PC-9 (cell line): ENCODE measurements around the gene ASIC5. TPM values are rescaled to one million over a fixed set of nuclear protein-coding genes. Genes with fewer than 3 reads are reported as not detected.
"Not testable (repeated sequence)": the region's sequence is repeated elsewhere in the genome, so short reads cannot be mapped to it uniquely, and the experiment has no call there.

ENCODE experiments used
- BruUV-seq: library from RNA; stranded (reverse); fragments of 400-500 nt; replicated peaks from 2 replicates; lab custom pipeline; 2021; lab: Mats Ljungman, UMichigan
- CTCF ChIA-PET: fragments of 300-600 bp; sonication (Branson Sonifier 250); formaldehyde crosslinking; loops from one replicate; lab custom pipeline; 2022; ENCODE audit warnings: antibody characterized with exemption; lab: Charles Lee
- POLR2A ChIA-PET: fragments of 300-600 bp; sonication (Branson Sonifier 250); formaldehyde crosslinking; loops from one replicate; lab custom pipeline; 2022; ENCODE audit warnings: antibody characterized with exemption; ENCODE audit not compliant: unreplicated experiment; lab: Charles Lee
- DNase-seq, 2 experiments: peaks; one replicate each; pipeline versions ENCODE4 v3.0.0 to v3.0.0-alpha.2; 2015 to 2022; ENCODE audit warnings: mixed read lengths in 1 of 2
- H2AFZ ChIP-seq: fragments of 200-600 bp; sonication (generic); 2 replicates; pipeline ENCODE4 v1.8.1; 2017; ENCODE audit warnings: antibody characterized with exemption
- H3F3A ChIP-seq: fragments of 200-600 bp; sonication (generic); 2 replicates; pipeline ENCODE4 v1.8.1; 2017; ENCODE audit warnings: antibody characterized with exemption, mild to moderate bottlenecking, low read depth; ENCODE audit not compliant: insufficient read depth
- H3K27ac ChIP-seq: fragments of 200-600 bp; sonication (generic); 2 replicates; pipeline ENCODE4 v1.6.1; 2016; ENCODE audit warnings: mixed run types
- H3K27me3 ChIP-seq: fragments of 200-600 bp; sonication (generic); 2 replicates; pipeline ENCODE4 v1.6.1; 2016; ENCODE audit warnings: low read depth, mixed run types; ENCODE audit not compliant: insufficient read depth
- H3K36me3 ChIP-seq: fragments of 200-600 bp; sonication (generic); 2 replicates; pipeline ENCODE4 v1.6.1; 2016; ENCODE audit warnings: low read depth, mixed run types
- H3K4me1 ChIP-seq: fragments of 200-600 bp; sonication (generic); replicated peaks from 2 replicates; pipeline ENCODE4 v1.6.1; 2016; ENCODE audit warnings: mixed run types; ENCODE audit not compliant: insufficient read depth
- H3K4me2 ChIP-seq: fragments of 200-600 bp; sonication (generic); 2 replicates; pipeline ENCODE4 v1.6.1; 2017; ENCODE audit warnings: mixed run types
- H3K4me3 ChIP-seq: fragments of 200-600 bp; sonication (generic); 2 replicates; pipeline ENCODE4 v1.6.1; 2016; ENCODE audit warnings: mixed run types
- H3K79me2 ChIP-seq: fragments of 200-600 bp; sonication (generic); 2 replicates; pipeline ENCODE4 v1.6.1; 2017; ENCODE audit warnings: low read depth, mixed run types
- H3K9me2 ChIP-seq: fragments of 200-600 bp; sonication (generic); 2 replicates; pipeline ENCODE4 v1.8.1; 2017; ENCODE audit warnings: mild to moderate bottlenecking; ENCODE audit not compliant: insufficient read depth
- H3K9me3 ChIP-seq: fragments of 200-600 bp; sonication (generic); 2 replicates; pipeline ENCODE4 v1.8.1; 2016; ENCODE audit warnings: low read depth; ENCODE audit not compliant: insufficient read depth
- H4K20me1 ChIP-seq: fragments of 200-600 bp; sonication (generic); 2 replicates; pipeline ENCODE4 v1.8.1; 2017; ENCODE audit not compliant: insufficient read depth
- EZH2 ChIP-seq: fragments of 200-600 bp; sonication (generic); IDR thresholded peaks from 2 replicates; pipeline ENCODE4 v1.8.0; 2017; ENCODE audit warnings: antibody characterized with exemption, low read depth
- intact Hi-C: fragments of 100-400 bp; cut with micrococcal nuclease; formaldehyde crosslinking; loops from one replicate; pipeline ENCODE4 v1.10.0; 2022; ENCODE audit not compliant: unreplicated experiment
- total RNA-seq: library from RNA; stranded (reverse); gene quantifications from 2 replicates; pipeline ENCODE4 v1.2.3, GENCODE V29; 2021
- TF ChIP-seq, protein P1 (sequence below): fragments of 200-600 bp; sonication (generic); conservative IDR thresholded peaks from 2 replicates; pipeline ENCODE4 v1.6.1; 2017; ENCODE audit warnings: mixed run types, antibody characterized with exemption, mild to moderate bottlenecking, moderate library complexity

The ASIC5 gene
- total RNA-seq, 1 experiment from 2014 or later, result not detected

DNA sequence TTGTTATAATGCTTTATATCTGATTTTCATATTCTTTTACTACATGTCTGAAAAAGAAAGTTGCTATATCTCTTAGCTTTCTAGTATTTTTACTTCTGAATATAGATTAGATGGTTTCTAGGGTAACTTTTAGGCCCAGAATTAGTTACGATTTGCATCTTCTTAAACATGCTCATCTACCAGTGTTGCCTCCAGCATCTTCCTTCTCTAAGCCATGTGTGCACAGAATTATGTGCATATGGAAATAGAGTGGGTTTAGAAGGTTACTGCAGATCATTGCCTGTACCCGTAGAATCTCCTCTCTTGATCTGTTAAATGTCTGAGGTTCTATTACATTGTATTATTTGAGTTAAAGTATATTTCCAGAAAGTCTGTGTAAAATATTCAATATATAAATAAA is 34.9 kb upstream of the ASIC5 start:
- Histone ChIP-seq H3K36me3 (no peaks in the 10 kb centered on the region), H3K4me3 (no peak overlapping the region), H3F3A (no peaks in the 10 kb centered on the region), H3K4me2 (no peak overlapping the region), H3K27ac (no peak overlapping the region), H3K9me3 (no peaks in the 10 kb centered on the region), H3K4me1 (no peaks in the 10 kb centered on the region), H3K9me2 (no peaks in the 10 kb centered on the region), H2AFZ (no peak overlapping the region), H4K20me1 (no peaks in the 10 kb centered on the region), H3K79me2 (no peaks in the 10 kb centered on the region), H3K27me3 (no peaks in the 10 kb centered on the region)
- no peak for DNase-seq
- no TSS peak for BruUV-seq
- POLR2A ChIA-PET, result no interaction called here
- TF ChIP-seq, protein P1, sequence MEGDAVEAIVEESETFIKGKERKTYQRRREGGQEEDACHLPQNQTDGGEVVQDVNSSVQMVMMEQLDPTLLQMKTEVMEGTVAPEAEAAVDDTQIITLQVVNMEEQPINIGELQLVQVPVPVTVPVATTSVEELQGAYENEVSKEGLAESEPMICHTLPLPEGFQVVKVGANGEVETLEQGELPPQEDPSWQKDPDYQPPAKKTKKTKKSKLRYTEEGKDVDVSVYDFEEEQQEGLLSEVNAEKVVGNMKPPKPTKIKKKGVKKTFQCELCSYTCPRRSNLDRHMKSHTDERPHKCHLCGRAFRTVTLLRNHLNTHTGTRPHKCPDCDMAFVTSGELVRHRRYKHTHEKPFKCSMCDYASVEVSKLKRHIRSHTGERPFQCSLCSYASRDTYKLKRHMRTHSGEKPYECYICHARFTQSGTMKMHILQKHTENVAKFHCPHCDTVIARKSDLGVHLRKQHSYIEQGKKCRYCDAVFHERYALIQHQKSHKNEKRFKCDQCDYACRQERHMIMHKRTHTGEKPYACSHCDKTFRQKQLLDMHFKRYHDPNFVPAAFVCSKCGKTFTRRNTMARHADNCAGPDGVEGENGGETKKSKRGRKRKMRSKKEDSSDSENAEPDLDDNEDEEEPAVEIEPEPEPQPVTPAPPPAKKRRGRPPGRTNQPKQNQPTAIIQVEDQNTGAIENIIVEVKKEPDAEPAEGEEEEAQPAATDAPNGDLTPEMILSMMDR, result no peak
- TF ChIP-seq EZH2, result no peak
- CTCF ChIA-PET, result no interaction called here
- intact Hi-C loops, result no loop called here

DNA sequence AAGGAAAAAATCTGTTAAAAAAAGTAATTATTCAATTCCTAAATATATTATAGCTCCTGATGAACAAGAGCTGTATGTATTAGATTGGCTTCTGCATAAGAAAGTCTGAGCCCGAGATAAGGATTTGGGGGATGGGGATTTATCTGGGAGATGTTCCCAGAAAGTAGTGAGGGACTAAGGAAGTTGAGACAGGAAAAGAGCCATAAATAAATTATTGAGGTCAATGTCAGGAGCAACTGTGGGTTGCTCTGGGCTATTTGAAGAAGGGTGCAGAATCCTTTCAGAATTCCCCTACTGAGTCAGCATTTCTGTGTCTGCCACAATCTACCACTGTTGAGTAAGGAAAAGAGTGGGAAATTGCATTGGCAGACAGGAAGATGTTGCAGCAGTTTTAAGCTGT is 34.3 kb upstream of the ASIC5 start:
- intact Hi-C loops, result no loop called here
- Histone ChIP-seq H3K9me2 (no peaks in the 10 kb centered on the region), H3K27me3 (no peaks in the 10 kb centered on the region), H4K20me1 (no peaks in the 10 kb centered on the region), H3K4me3 (no peak overlapping the region), H2AFZ (no peak overlapping the region), H3F3A (no peaks in the 10 kb centered on the region), H3K79me2 (no peaks in the 10 kb centered on the region), H3K4me1 (no peaks in the 10 kb centered on the region), H3K36me3 (no peaks in the 10 kb centered on the region), H3K4me2 (no peak overlapping the region), H3K9me3 (no peaks in the 10 kb centered on the region), H3K27ac (no peak overlapping the region)
- ChIA-PET POLR2A (interaction anchor here (0.7 kb wide), 1 partner anchor 162 kb away, joined by 3 read pairs; no protein-coding TSS in a partner anchor), CTCF (no interaction called here)
- no TSS peak for BruUV-seq
- DNase-seq, result no peak
- no peak for TF ChIP-seq EZH2
- TF ChIP-seq, protein P1, result no peak

DNA sequence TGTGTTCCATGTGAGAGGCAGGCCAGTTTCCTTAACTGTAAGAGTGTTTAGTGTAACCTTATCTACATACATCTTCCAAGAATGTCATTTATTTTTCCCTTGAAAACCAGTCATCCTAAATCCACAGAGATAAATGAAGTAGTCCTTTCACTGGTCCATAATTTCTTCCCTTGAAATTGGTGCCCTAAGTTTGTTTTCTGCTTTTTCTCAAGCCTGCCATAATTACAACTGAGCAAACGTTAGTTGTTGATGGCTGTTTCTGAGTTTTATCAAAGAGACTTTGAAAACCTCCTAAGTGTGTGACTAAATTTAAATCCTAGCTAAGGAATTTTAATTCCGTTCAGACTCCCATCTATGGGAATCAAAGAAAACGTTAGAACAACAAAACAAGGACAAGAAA is 33.8 kb upstream of the ASIC5 start:
- Histone ChIP-seq H3K79me2 (no peaks in the 10 kb centered on the region), H3K27me3 (no peaks in the 10 kb centered on the region), H3K4me3 (no peak overlapping the region), H3K9me3 (no peaks in the 10 kb centered on the region), H3K9me2 (no peaks in the 10 kb centered on the region), H4K20me1 (no peaks in the 10 kb centered on the region), H3F3A (no peaks in the 10 kb centered on the region), H3K27ac (no peak overlapping the region), H2AFZ (no peak overlapping the region), H3K36me3 (no peaks in the 10 kb centered on the region), H3K4me1 (no peaks in the 10 kb centered on the region), H3K4me2 (no peak overlapping the region)
- intact Hi-C loops, result no loop called here
- no peak for TF ChIP-seq EZH2
- TF ChIP-seq, protein P1, result no peak
- CTCF ChIA-PET, result no interaction called here
- no peak for DNase-seq
- no TSS peak for BruUV-seq
- POLR2A ChIA-PET, result interaction anchor here (0.7 kb wide), 1 partner anchor 162 kb away, joined by 3 read pairs; no protein-coding TSS in a partner anchor

DNA sequence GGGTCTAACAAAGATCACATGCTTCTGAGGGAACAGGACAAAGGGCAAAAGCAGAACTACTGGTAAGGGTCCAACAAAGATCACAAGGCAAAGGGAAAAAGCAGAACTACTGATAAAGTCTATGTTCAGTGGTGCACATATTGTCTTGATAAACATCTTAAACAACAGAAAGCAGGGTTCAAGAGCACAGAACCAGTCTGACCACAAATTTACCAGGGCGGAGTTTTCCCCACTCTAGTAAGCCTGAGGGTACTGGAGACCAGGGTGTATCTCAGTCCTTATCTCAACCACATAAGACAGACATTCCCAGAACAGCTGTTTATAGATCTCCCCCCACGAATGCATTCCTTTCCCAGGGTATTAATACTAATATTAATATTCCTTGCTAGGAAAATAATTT is 32.3 kb upstream of the ASIC5 start:
- DNase-seq, H3F3A ChIP-seq, H3K4me1 ChIP-seq, H3K9me3 ChIP-seq, H3K27me3 ChIP-seq, H3K36me3 ChIP-seq, BruUV-seq, H3K27ac ChIP-seq, H3K9me2 ChIP-seq, POLR2A ChIA-PET, CTCF ChIA-PET, H4K20me1 ChIP-seq, intact Hi-C loops, H2AFZ ChIP-seq, H3K4me2 ChIP-seq, H3K4me3 ChIP-seq, H3K79me2 ChIP-seq: not testable (repeated sequence)
